GM19452 (cell line): ENCODE measurements around the gene DPH1.

Source experiments
- ATAC-seq: cut with Tn5 transposase; IDR thresholded peaks from one replicate; pipeline ENCODE4 v1.9.1; 2021; ENCODE audit not compliant: unreplicated experiment

Gene DPH1

GRCh38 chr17:2060681-2061440 lies 30.9 kb downstream of the DPH1 start:
- ATAC-seq: no peak

GRCh38 chr17:2061441-2061958 lies 31.5 kb downstream of the DPH1 start:
- no peak for ATAC-seq

GRCh38 chr17:2062571-2063183 lies 32.7 kb downstream of the DPH1 start:
- ATAC-seq: no peak

- ATAC-seq: no peak
Measured at GRCh38 chr17:2063261-2064146, 33.6 kb downstream of the DPH1 start.

- no peak for ATAC-seq
Measured at GRCh38 chr17:2064147-2064489, 34.2 kb downstream of the DPH1 start.

GRCh38 chr17:2064520-2064971 lies 34.6 kb downstream of the DPH1 start:
- no peak for ATAC-seq

- no peak for ATAC-seq
Measured at GRCh38 chr17:2064980-2065785, 35.2 kb downstream of the DPH1 start.

GRCh38 chr17:2065949-2066400 lies 36.0 kb downstream of the DPH1 start:
- ATAC-seq: no peak

GRCh38 chr17:2067048-2067561 lies 37.2 kb downstream of the DPH1 start:
- ATAC-seq: no peak

GRCh38 chr17:2067608-2068024 lies 37.7 kb downstream of the DPH1 start:
- no peak for ATAC-seq

- ATAC-seq: no peak
Measured at GRCh38 chr17:2068031-2068518, 38.1 kb downstream of the DPH1 start.

- no peak for ATAC-seq
Measured at GRCh38 chr17:2068519-2069051, 38.6 kb downstream of the DPH1 start.

- peak; percentile 88 for ATAC-seq
Measured at GRCh38 chr17:2070241-2071023, 40.5 kb downstream of the DPH1 start.

GRCh38 chr17:2071024-2071385 lies 41.1 kb downstream of the DPH1 start:
- ATAC-seq: no peak

GRCh38 chr17:2071455-2072281 lies 41.7 kb downstream of the DPH1 start:
- ATAC-seq: no peak

- ATAC-seq: no peak
Measured at GRCh38 chr17:2074919-2075318, 45.0 kb downstream of the DPH1 start.

GRCh38 chr17:2075336-2076086 lies 45.6 kb downstream of the DPH1 start:
- no peak for ATAC-seq
